Hepatocyte (in vitro differentiated cells): ENCODE results near the gene PTPRN2. TPM values are rescaled to one million over a fixed set of nuclear protein-coding genes. Genes with fewer than 3 reads are reported as not detected.
"Not testable (repeated sequence)": the region's sequence is repeated elsewhere in the genome, so short reads cannot be mapped to it uniquely, and the experiment has no call there.

Experiments used
- DNase-seq: peaks from one replicate; pipeline ENCODE4 v3.0.0-alpha.2; 2016; ENCODE audit warnings: low spot score
- H2AFZ ChIP-seq: fragments of 200-600 bp; sonication (generic); 2 replicates; pipeline ENCODE4 v1.6.0; 2016; ENCODE audit warnings: antibody characterized with exemption, mild to moderate bottlenecking
- H3K27ac ChIP-seq: fragments of 200-600 bp; sonication (generic); 2 replicates; pipeline ENCODE4 v1.5.1; 2016; ENCODE audit warnings: mild to moderate bottlenecking
- H3K27me3 ChIP-seq: fragments of 200-600 bp; sonication (generic); 2 replicates; pipeline ENCODE4 v1.6.1; 2016
- H3K36me3 ChIP-seq: fragments of 200-600 bp; sonication (generic); replicated peaks from 2 replicates; pipeline ENCODE4 v1.5.1; 2016; ENCODE audit warnings: low read depth; ENCODE audit not compliant: insufficient read depth
- H3K4me1 ChIP-seq: fragments of 200-600 bp; sonication (generic); 2 replicates; pipeline ENCODE4 v1.5.1; 2016; ENCODE audit warnings: mild to moderate bottlenecking, moderate library complexity; ENCODE audit not compliant: insufficient read depth
- H3K4me2 ChIP-seq: fragments of 200-600 bp; sonication (generic); 2 replicates; pipeline ENCODE4 v1.6.0; 2016
- H3K4me3 ChIP-seq: fragments of 200-600 bp; sonication (generic); 2 replicates; pipeline ENCODE4 v1.5.1; 2016; ENCODE audit warnings: mild to moderate bottlenecking
- H3K79me2 ChIP-seq: fragments of 200-600 bp; sonication (generic); 2 replicates; pipeline ENCODE4 v1.6.0; 2017; ENCODE audit warnings: mild to moderate bottlenecking
- H3K9me2 ChIP-seq: fragments of 200-600 bp; sonication (generic); replicated peaks from 2 replicates; pipeline ENCODE4 v1.6.0; 2017; ENCODE audit warnings: mild to moderate bottlenecking; ENCODE audit not compliant: insufficient read depth
- H3K9me3 ChIP-seq: fragments of 200-600 bp; sonication (generic); 2 replicates; pipeline ENCODE4 v1.5.1; 2016; ENCODE audit warnings: low read depth, mild to moderate bottlenecking
- H4K20me1 ChIP-seq: fragments of 200-600 bp; sonication (generic); 2 replicates; pipeline ENCODE4 v1.6.0; 2016; ENCODE audit warnings: mild to moderate bottlenecking; ENCODE audit not compliant: insufficient read depth, poor library complexity, severe bottlenecking
- CTCF ChIP-seq: fragments of 200-600 bp; sonication (generic); IDR thresholded peaks from 2 replicates; pipeline ENCODE4 v1.5.1; 2016; ENCODE audit warnings: antibody characterized with exemption, mild to moderate bottlenecking; ENCODE audit not compliant: poor library complexity
- EZH2 ChIP-seq: fragments of 200-600 bp; sonication (generic); IDR thresholded peaks from 2 replicates; pipeline ENCODE4 v1.6.1; 2016; ENCODE audit warnings: antibody characterized with exemption, mild to moderate bottlenecking, borderline replicate concordance
- EZH2phosphoT487 ChIP-seq: fragments of 200-600 bp; sonication (generic); IDR thresholded peaks from one replicate; pipeline ENCODE4 v1.6.1; 2018; ENCODE audit warnings: antibody characterized with exemption, mild to moderate bottlenecking, low read depth, moderate library complexity; ENCODE audit not compliant: unreplicated experiment, severe bottlenecking
- WGBS: methylation state at CpG from one replicate; pipeline ENCODE4 v1.1.6; 2016; ENCODE audit warnings: low lambda C conversion rate; ENCODE audit errors: missing lambda C conversion rate; 5-methylcytosine and 5-hydroxymethylcytosine counted together
- polyA plus RNA-seq: library from polyadenylated mRNA; unstranded; fragments of >200 nt; fragmentation: Nextera tagmentation; extraction: Ambion mirVana; gene quantifications from 2 replicates; pipeline ENCODE4 v1.2.1, GENCODE V29; 2016
- total RNA-seq: library from RNA; depleted of rRNA; stranded (reverse); fragments of >200 nt; gene quantifications from 2 replicates; pipeline ENCODE4 v1.2.3, GENCODE V29; 2014

The PTPRN2 gene
- total and polyA plus RNA-seq, 2 experiments from 2014 or later: 2.1 to 3.3 TPM

DNA sequence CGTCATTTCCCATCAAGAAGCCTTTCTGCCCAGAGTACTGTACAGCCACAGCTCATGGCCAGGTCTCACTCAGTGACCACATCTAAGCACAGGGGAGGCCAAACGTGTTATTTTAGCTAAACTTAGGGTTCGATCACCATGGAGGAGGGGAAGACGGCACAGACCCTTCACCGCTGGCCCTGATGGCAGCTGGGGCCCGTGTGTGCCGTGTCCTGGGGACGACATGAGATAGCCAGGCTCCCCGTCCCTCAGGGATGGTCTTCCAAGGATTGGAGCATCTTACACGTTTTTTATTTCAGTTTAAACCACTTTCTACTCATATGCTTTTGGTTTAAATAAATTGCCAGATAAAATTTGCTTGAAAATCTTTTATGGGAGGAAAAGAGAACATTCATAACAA lies 737.9 kb downstream of the PTPRN2 start:
- no peak for DNase-seq
- Histone ChIP-seq H2AFZ (no peak overlapping the region), H3K27ac (no peak overlapping the region), H3K79me2 (no peaks in the 10 kb centered on the region), H3K9me2 (no peaks in the 10 kb centered on the region), H3K9me3 (no peaks in the 10 kb centered on the region), H3K4me1 (no peaks in the 10 kb centered on the region), H3K27me3 (no peaks in the 10 kb centered on the region), H3K4me2 (no peak overlapping the region), H4K20me1 (no peaks in the 10 kb centered on the region), H3K36me3 (no peaks in the 10 kb centered on the region), H3K4me3 (no peak overlapping the region)
- WGBS: 87% methylated on average over 10 of the region's 10 CpGs
- TF ChIP-seq EZH2phosphoT487: no peak
- TF ChIP-seq EZH2: no peak

DNA sequence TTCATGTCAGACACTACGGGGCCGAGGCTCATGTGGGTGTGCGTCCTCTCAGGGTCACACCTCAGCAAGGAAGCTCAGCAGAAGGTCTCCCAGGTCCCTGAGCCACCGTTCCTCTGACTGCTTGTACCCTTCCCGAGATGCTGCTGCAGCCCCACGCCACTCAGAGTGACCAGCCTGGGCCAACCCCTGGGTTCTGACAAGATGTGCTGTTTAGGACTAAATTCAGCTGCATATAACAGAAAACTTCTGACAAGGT lies 738.4 kb downstream of the PTPRN2 start:
- no peak for DNase-seq
- no peaks in the 10 kb centered on the region for H3K36me3 ChIP-seq
- 87% methylated on average over 6 of the region's 6 CpGs for WGBS
- no peak for TF ChIP-seq EZH2
- no peak for TF ChIP-seq CTCF
- no peak for TF ChIP-seq EZH2phosphoT487
- H3K4me3 ChIP-seq: no peak overlapping the region
- H4K20me1 ChIP-seq: no peaks in the 10 kb centered on the region
- no peaks in the 10 kb centered on the region for H3K4me1 ChIP-seq
- no peak overlapping the region for H3K4me2 ChIP-seq
- H3K9me3 ChIP-seq: no peaks in the 10 kb centered on the region
- H3K27ac ChIP-seq: no peak overlapping the region
- H2AFZ ChIP-seq: no peak overlapping the region
- H3K9me2 ChIP-seq: no peaks in the 10 kb centered on the region
- H3K79me2 ChIP-seq: no peaks in the 10 kb centered on the region
- no peaks in the 10 kb centered on the region for H3K27me3 ChIP-seq

GRCh38 chr7:157848508-157849340 lies 738.9 kb downstream of the PTPRN2 start:
- DNase-seq: no peak
- no peaks in the 10 kb centered on the region for H3K4me1 ChIP-seq
- H2AFZ ChIP-seq: no peak overlapping the region
- H3K4me3 ChIP-seq: no peak overlapping the region
- H3K27ac ChIP-seq: no peak overlapping the region
- no peak overlapping the region for H3K4me2 ChIP-seq
- no peaks in the 10 kb centered on the region for H3K36me3 ChIP-seq
- 94% methylated on average over 32 of the region's 32 CpGs for WGBS
- no peaks in the 10 kb centered on the region for H3K9me3 ChIP-seq
- no peaks in the 10 kb centered on the region for H3K9me2 ChIP-seq
- no peaks in the 10 kb centered on the region for H3K79me2 ChIP-seq
- TF ChIP-seq EZH2phosphoT487: no peak
- no peak for TF ChIP-seq EZH2
- no peak for TF ChIP-seq CTCF
- no peaks in the 10 kb centered on the region for H3K27me3 ChIP-seq
- no peaks in the 10 kb centered on the region for H4K20me1 ChIP-seq

DNA sequence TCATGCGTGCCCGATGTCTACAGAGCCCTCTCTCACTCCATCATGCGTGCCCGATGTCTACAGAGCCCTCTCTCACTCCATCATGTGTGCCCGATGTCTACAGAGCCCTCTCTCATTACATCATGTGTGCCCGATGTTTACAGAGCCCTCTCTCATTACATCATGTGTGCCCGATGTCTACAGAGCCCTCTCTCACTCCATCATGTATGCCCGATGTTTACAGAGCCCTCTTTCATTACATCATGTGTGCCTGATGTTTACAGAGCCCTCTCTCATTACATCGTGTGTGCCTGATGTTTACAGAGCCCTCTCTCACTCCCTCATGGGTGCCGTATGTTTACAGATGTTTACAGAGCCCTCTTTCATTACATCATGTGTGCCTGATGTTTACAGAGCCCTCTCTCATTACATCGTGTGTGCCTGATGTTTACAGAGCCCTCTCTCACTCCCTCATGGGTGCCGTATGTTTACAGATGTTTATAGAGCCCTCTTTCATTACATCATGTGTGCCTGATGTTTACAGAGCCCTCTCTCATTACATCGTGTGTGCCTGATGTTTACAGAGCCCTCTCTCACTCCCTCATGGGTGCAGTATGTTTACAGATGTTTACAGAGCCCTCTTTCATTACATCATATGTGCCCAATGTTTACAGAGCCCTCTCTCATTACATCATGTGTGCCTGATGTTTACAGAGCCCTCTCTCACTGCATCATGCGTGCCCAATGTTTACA lies 739.7 kb downstream of the PTPRN2 start:
- H3K4me1 ChIP-seq, H3K4me3 ChIP-seq, H4K20me1 ChIP-seq, H3K36me3 ChIP-seq, H3K9me2 ChIP-seq, H2AFZ ChIP-seq, H3K27ac ChIP-seq, DNase-seq, H3K9me3 ChIP-seq, H3K79me2 ChIP-seq, H3K4me2 ChIP-seq, H3K27me3 ChIP-seq: not testable (repeated sequence)
- WGBS: 83% methylated on average over 10 of the region's 14 CpGs

DNA sequence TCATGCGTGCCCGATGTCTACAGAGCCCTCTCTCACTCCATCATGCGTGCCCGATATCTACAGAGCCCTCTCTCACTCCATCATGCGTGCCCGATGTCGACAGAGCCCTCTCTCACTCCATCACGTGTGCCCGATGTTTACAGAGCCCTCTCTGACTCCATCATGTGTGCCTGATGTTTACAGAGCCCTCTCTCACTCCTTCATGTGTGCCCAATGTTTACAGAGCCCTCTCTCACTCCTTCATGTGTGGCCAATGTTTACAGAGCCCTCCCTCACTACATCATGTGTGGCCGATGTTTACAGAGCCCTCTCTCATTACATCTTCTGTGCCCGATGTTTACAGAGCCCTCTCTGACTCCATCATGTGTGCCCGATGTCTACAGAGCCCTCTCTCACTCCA lies 740.9 kb downstream of the PTPRN2 start:
- not testable (repeated sequence) for H3K4me1 ChIP-seq, H3K27ac ChIP-seq, H3K36me3 ChIP-seq, DNase-seq, H4K20me1 ChIP-seq, H3K4me2 ChIP-seq, H3K9me2 ChIP-seq, H2AFZ ChIP-seq, H3K27me3 ChIP-seq, H3K4me3 ChIP-seq, H3K9me3 ChIP-seq, H3K79me2 ChIP-seq
- 97% methylated on average over 8 of the region's 12 CpGs for whole genome bisulfite sequencing
